ENCODE data around the gene GALNT2.

GALNT2 gene

DNA sequence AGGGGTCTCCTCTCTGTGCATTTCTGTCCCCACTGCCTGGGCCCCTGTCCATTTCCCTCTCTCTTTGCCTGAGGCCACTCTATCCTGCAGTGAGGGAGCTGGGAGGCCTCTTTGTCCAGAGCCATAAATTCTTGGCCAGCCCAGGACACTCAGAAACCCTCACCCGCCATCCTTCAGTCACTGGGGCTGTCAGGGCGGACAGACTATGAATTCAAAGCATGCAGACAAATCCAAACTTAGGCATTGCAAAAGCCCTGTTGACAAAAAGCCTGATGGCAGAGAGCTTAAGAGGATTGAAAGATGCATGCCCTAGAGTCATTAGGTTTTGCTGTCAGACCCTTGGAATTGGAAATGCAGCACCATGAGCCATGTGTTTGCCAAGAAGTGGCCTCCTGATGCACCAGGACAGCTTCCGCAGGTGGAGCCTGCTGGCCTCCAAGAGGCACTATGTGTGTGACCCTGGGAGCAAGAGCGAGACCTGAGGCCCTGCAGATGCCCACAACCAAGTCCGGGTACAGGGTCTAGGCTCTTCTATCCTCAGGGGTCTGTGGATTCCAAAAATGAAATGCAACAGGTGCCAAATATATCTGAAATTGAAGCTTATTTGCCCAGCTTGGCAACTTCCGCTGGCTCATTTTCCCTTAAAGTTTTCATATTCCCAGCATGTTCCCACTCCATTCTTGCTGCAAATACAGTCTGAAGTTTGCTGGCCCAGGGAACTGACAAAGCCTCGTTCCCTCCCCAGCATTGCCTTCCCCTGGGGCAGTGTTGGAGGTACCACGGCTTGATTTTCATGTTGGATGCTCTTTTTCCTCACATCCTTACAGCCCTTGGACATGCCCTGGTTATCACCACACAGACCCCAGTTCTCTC lies 181.2 kb downstream of the GALNT2 start:
- no peak for DNase-seq

GRCh38 chr1:230248889-230249270 lies 181.8 kb downstream of the GALNT2 start:
- no peak for DNase-seq

DNA sequence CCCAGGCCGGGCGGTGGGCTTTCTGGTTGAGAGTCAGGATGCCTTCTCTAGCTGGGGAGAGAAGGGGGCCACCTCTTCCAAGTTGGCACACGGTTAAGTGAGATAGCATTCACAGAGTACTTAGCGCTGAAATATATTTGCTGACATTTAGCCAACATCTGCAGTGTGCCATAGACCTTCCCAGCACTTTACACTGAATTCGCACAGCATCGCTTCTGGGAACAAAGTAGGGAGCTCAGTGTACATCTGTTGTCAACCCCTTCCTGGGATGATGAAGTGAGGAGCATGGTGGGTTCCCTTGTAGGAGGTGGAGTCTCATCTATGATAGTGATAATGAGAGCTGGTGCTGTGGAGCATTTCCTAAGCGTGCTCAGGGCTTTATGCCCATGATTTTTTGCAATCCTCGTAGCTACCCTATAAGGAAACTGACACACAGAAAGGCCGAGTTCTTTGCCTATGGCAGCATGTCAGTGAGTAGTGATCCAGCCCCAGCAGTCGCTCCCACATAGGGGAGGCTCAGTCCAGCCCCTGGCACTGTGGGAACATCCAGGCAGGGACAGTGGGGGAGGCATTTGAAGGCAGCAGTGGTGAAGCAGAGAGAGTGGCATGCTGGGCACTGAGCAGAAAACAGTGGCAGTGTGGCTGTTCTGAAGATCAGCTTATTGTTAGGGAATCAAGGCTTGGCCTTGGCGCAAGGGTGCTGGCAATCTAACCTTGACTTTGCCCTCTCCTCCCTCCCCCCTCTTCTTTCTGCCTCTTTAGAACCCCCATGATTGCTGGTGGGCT lies 182.8 kb downstream of the GALNT2 start:
- no peak for DNase-seq

- DNase-seq: no peak
Measured at GRCh38 chr1:230250666-230251065, 183.6 kb downstream of the GALNT2 start.

DNA sequence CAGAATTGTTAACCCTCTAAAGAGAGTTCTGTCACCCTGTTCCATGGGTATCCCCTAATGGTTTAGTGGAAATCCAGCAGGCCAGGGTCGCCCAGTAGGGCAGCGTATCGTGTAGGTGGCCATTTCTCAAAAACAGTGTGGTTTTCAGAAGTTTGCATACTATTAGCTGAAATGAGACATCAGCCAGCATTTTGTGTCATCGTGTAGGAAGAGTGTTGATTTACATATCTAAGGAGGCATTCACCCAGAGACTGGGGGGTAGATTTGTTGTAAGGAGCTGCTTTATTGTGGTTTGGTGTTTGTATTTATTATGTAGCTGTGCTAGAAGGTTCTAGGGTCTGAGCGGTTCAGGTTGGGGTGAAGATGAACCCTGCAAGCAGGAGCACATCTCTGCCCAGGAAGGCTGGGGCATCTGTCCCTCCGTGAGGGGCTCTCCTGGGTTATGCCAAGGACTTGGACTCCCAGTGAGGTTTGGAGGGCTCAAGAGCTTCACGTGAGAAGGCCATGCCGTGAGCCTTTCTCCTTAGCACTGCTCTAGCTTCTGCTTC lies 184.7 kb downstream of the GALNT2 start:
- DNase-seq: no peak

DNA sequence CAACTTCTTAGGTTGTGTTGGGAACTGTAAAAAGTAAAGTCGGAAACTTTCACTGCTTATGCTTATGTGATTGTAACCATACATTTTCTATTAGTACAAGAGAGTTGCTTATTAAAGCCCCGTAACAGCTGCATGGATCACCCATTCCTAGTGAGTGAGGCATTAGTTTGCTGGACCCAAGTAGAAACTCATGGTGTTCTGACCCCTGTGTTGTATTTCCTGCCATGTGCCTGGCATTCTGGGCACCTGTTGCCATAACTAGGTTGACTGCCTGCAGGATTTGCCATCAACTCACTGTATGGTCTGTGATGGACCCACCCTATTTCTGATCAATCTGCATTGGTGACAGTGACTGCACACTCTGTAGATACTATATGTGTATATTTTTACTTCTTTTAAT lies 186.1 kb downstream of the GALNT2 start:
- no peak for DNase-seq

- no peak for DNase-seq
Measured at GRCh38 chr1:230254265-230254664, 187.2 kb downstream of the GALNT2 start.

GRCh38 chr1:230255116-230255515 lies 188.1 kb downstream of the GALNT2 start:
- DNase-seq: no peak

- DNase-seq: no peak
Measured at GRCh38 chr1:230255991-230256390, 189.0 kb downstream of the GALNT2 start.

DNA sequence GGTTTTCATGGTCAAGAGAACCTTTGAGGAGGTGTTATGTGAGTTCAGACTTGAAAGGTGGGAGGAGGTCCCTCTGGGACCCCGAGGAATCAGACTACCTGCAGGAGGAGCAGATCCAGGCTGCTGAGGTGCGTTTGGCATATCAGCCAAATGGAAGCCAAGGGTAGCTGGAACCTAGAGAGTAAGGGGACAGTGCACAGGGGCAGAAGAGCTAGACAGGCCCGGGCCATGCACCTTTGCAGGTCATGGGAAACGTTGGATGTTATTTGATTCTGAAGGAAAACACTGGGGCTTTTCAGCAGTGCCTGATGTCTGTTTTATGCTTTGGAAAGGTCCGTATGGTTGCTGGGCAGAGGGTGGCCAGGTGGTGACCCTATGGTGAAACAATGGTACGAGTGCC lies 189.9 kb downstream of the GALNT2 start:
- DNase-seq: no peak

- DNase-seq: no peak
Measured at GRCh38 chr1:230259621-230260020, 192.6 kb downstream of the GALNT2 start.

GRCh38 chr1:230260831-230261230 lies 193.8 kb downstream of the GALNT2 start:
- DNase-seq: no peak

GRCh38 chr1:230261928-230262650 lies 195.1 kb downstream of the GALNT2 start:
- DNase-seq: no peak

- DNase-seq: no peak
Measured at GRCh38 chr1:230262867-230263567, 196.0 kb downstream of the GALNT2 start.

- no peak for DNase-seq
Measured at GRCh38 chr1:230263568-230264195, 196.6 kb downstream of the GALNT2 start.

DNA sequence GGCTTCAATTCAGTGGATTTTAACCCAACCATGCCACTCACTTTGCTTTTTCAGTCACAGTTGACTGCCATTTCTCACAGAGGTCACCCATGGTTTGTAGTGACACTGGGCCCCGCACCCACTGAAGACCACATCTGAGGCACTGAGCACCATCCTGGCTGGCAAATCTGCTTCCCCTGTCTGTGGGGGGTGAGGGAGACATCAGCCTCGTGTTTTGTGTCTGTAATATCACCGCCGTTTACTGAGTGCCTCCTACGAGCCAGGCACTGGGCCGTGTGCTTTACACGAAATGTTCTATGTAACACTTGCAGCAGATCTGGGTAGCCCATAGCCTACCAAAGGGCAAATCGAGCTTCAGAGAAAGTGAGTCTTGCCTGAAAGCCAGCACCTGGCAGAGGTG lies 197.3 kb downstream of the GALNT2 start:
- no peak for DNase-seq

DNA sequence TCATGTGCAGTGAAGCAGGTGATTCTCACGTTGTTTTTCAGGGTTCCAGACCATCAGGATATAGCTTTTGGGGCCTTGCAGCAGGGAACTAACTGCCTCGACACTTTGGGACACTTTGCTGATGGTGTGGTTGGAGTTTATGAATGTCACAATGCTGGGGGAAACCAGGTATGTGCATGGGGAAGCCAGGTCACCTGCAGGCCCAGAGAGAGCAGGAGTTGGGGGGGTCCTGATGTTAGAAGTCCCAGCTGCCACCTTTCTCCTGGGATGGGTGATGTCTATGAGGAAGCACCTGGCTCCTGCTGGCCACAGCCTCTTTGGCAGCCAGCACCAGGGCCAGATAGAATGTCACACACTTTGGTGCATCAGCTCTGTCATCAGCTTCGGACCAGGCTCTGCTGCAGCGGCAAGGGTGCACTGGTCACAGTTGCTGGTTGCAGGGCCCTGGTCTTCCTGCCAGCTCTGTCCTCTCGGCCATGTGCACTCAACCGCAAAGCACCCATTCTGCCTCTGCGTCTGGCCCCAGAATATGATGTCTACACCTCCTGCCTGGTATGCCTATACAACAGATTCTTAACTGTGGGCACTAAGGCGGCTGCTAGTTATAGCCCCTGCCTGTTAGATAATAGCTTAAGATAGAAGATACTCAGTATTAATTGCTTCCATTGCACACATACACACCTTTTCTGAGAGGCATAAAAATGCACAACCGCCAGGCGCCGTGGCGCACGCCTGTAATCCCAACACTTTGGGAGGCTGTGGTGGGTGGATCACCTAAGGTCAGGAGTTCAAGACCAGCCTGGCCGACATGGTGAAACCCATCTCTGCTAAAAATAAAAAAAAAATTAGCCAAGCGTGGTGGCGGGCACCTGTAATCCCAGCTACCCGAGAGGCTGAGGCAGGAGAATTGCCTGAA lies 198.4 kb downstream of the GALNT2 start:
- no peak for DNase-seq

- no peak for DNase-seq
Measured at GRCh38 chr1:230266456-230266855, 199.4 kb downstream of the GALNT2 start.

- peak; percentile 56 for DNase-seq
Measured at GRCh38 chr1:230267338-230268065, 200.5 kb downstream of the GALNT2 start.
